K562 (cell line): ENCODE data around the gene TMEM88. TPM values are rescaled to one million over a fixed set of nuclear protein-coding genes. Genes with fewer than 3 reads are reported as not detected.
A peak's percentile ranks its signal among the peaks of the same experiment; 100 is the strongest.

ENCODE experiments used
- ATF7 ChIP-seq: fragments of 450-650 bp; IDR thresholded peaks from 2 replicates; pipeline ENCODE4 v1.7.1; 2014; ENCODE audit warnings: mild to moderate bottlenecking, moderate library complexity
- STAT5B ChIP-seq: fragments of 250-450 bp; sonication (Bioruptor Pico); IDR thresholded peaks from 2 replicates; pipeline ENCODE4 v1.8.0; 2021; ENCODE audit warnings: mild to moderate bottlenecking, inconsistent platforms
- TOE1 ChIP-seq, 2 experiments: fragments of 450-650 bp in 1 of 2; sonication (generic) in 1 of 2; formaldehyde crosslinking in 1 of 2; IDR thresholded peaks; 2 replicates each; pipeline versions ENCODE4 v1.7.1 to v1.8.0; 2016 to 2022; ENCODE audit warnings: borderline replicate concordance in 2 of 2, mild to moderate bottlenecking in 2 of 2, antibody characterized with exemption in 1 of 2, inconsistent platforms in 1 of 2, low read depth in 1 of 2, missing genetic modification reagents in 1 of 2, moderate library complexity in 1 of 2
- polyA plus RNA-seq, 8 experiments: library from polyadenylated mRNA; depleted of rRNA in 4 of 8; stranded (reverse) in 5 of 8; unstranded in 3 of 8; fragments of >200 nt; fragmentation: Nextera tagmentation in 2 of 8; fragmentation: Illumina TruSeq in 1 of 8; extraction: Ambion mirVana in 2 of 8; extraction: Trizol in 1 of 8; gene quantifications; 2 replicates each; pipeline versions ENCODE4 v1.2.1 to v1.2.3, GENCODE V29; 2011 to 2014; ENCODE audit warnings: inconsistent platforms in 1 of 8, missing spikeins in 1 of 8
- total RNA-seq, 7 experiments: library from RNA; depleted of rRNA in 6 of 7; stranded (reverse); fragments of >200 nt in 6 of 7; fragmentation: Illumina TruSeq in 2 of 7; extraction: Trizol in 2 of 7; gene quantifications; 2 replicates each; pipeline versions ENCODE4 v1.2.1 to v1.2.3, GENCODE V29; 2011 to 2021; ENCODE audit warnings: low replicate concordance in 1 of 7
- TF ChIP-seq, protein P1 (sequence below), 2 experiments: fragments of 150-350 bp in 1 of 2; IDR thresholded peaks; 2 replicates each; pipeline ENCODE4 v1.6.1; 2012 to 2016; ENCODE audit warnings: low read depth in 2 of 2, low read length in 2 of 2, mild to moderate bottlenecking in 1 of 2, moderate library complexity in 1 of 2
- TF ChIP-seq, protein P2 (sequence below): fragments of 450-650 bp; IDR thresholded peaks from 2 replicates; pipeline ENCODE4 v1.6.1; 2017; ENCODE audit warnings: antibody characterized with exemption
- TF ChIP-seq, protein P3 (sequence below): sonication (generic); formaldehyde crosslinking; IDR thresholded peaks from 2 replicates; pipeline ENCODE4 v1.8.0; 2022; ENCODE audit warnings: mild to moderate bottlenecking, missing genetic modification reagents

Gene TMEM88
- total and polyA plus RNA-seq, 9 of the 15 experiments (the other 6 are each of a cell fraction or from before 2014, with no cell fraction given): 0.10 to 1.4 (median 0.36) TPM; not detected in 3

DNA sequence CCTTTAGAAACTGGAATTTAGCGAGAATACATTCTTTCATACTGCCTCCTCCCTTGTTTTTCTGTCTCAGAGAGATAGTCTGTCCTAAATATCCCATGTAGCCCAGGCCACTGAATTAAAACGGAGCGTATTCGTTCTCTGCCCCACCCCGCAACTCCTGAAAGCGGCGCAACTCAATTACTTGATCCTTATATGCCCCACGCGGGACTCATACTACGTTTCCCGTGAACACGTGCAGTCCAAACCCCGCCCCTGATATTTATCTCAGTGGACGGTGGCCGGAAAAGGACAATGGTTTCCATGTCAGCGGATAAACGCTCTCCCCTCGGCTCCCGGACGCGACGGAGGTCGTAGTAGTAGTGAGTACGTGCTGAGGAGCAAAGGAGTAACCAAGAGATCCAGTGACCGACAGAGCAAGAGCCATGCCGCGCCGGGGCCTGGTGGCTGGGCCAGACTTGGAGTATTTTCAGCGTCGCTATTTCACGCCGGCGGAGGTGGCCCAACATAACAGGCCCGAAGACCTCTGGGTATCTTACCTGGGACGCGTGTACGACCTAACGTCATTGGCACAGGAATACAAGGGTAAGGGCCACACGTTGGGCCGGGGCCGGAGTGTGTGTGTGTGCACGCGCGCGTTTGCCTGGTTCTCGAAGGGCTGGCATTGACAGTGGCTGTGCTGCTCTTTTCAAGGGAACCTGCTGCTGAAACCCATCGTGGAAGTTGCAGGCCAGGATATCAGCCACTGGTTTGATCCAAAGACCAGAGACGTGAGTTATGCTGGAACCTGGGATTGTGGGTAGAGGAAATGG is 3.1 kb downstream of the TMEM88 start, which contains the start of gene CYB5D1 (continued):
- TF ChIP-seq, protein P1, sequence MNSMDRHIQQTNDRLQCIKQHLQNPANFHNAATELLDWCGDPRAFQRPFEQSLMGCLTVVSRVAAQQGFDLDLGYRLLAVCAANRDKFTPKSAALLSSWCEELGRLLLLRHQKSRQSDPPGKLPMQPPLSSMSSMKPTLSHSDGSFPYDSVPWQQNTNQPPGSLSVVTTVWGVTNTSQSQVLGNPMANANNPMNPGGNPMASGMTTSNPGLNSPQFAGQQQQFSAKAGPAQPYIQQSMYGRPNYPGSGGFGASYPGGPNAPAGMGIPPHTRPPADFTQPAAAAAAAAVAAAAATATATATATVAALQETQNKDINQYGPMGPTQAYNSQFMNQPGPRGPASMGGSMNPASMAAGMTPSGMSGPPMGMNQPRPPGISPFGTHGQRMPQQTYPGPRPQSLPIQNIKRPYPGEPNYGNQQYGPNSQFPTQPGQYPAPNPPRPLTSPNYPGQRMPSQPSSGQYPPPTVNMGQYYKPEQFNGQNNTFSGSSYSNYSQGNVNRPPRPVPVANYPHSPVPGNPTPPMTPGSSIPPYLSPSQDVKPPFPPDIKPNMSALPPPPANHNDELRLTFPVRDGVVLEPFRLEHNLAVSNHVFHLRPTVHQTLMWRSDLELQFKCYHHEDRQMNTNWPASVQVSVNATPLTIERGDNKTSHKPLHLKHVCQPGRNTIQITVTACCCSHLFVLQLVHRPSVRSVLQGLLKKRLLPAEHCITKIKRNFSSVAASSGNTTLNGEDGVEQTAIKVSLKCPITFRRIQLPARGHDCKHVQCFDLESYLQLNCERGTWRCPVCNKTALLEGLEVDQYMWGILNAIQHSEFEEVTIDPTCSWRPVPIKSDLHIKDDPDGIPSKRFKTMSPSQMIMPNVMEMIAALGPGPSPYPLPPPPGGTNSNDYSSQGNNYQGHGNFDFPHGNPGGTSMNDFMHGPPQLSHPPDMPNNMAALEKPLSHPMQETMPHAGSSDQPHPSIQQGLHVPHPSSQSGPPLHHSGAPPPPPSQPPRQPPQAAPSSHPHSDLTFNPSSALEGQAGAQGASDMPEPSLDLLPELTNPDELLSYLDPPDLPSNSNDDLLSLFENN (IDR thresholded peaks at IDR 0.05; ENCODE audit: low read depth in 2 of 2, low read length in 2 of 2): no peak
- TF ChIP-seq TOE1 (IDR thresholded peaks at IDR 0.05; ENCODE audit: borderline replicate concordance) (peak; percentile 85), TOE1 (CRISPR knock-in tag; IDR thresholded peaks at IDR 0.05; ENCODE audit: borderline replicate concordance, low read depth) (no peak), ATF7 (peak; percentile 16; the same call in 1 of the 2 replicates), STAT5B (CRISPR knock-in tag) (no peak)
- TF ChIP-seq, protein P2, sequence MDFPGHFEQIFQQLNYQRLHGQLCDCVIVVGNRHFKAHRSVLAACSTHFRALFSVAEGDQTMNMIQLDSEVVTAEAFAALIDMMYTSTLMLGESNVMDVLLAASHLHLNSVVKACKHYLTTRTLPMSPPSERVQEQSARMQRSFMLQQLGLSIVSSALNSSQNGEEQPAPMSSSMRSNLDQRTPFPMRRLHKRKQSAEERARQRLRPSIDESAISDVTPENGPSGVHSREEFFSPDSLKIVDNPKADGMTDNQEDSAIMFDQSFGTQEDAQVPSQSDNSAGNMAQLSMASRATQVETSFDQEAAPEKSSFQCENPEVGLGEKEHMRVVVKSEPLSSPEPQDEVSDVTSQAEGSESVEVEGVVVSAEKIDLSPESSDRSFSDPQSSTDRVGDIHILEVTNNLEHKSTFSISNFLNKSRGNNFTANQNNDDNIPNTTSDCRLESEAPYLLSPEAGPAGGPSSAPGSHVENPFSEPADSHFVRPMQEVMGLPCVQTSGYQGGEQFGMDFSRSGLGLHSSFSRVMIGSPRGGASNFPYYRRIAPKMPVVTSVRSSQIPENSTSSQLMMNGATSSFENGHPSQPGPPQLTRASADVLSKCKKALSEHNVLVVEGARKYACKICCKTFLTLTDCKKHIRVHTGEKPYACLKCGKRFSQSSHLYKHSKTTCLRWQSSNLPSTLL: no peak
- TF ChIP-seq, protein P3, sequence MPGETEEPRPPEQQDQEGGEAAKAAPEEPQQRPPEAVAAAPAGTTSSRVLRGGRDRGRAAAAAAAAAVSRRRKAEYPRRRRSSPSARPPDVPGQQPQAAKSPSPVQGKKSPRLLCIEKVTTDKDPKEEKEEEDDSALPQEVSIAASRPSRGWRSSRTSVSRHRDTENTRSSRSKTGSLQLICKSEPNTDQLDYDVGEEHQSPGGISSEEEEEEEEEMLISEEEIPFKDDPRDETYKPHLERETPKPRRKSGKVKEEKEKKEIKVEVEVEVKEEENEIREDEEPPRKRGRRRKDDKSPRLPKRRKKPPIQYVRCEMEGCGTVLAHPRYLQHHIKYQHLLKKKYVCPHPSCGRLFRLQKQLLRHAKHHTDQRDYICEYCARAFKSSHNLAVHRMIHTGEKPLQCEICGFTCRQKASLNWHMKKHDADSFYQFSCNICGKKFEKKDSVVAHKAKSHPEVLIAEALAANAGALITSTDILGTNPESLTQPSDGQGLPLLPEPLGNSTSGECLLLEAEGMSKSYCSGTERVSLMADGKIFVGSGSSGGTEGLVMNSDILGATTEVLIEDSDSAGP (CRISPR knock-in tag): 0 out of 2 replicates have a peak, but pooled peaks have one; percentile 27
